SH-SY5Y (cell line): ENCODE measurements around the gene USP14.

Experiments
- GATA2 ChIP-seq: IDR thresholded peaks from 2 replicates; pipeline ENCODE4 v1.6.1; 2011; ENCODE audit warnings: mild to moderate bottlenecking, low read depth, low read length
- GATA3 ChIP-seq: IDR thresholded peaks from 2 replicates; pipeline ENCODE4 v1.6.1; 2011; ENCODE audit warnings: low read depth, mild to moderate bottlenecking, low read length, moderate library complexity

GRCh38 chr18:211582-211981 lies 53.2 kb downstream of the USP14 start:
- TF ChIP-seq GATA2 (no peak), GATA3 (no peak)
